GM08714 (cell line): ENCODE data around the gene HSD3B7.

Source experiments
- H3K4me3 ChIP-seq: fragments of 200-500 bp; sonication (Bioruptor generic); 2 replicates; pipeline ENCODE4 v1.5.1; 2014; ENCODE audit warnings: mild to moderate bottlenecking, low read length, inconsistent platforms
- ZNF274 ChIP-seq: IDR thresholded peaks from 2 replicates; pipeline ENCODE4 v1.6.1; 2012; ENCODE audit warnings: mild to moderate bottlenecking, low read depth, low read length

The HSD3B7 gene

GRCh38 chr16:30985401-30986128, 558 bp downstream of the HSD3B7 start:
- no peak overlapping the region for H3K4me3 ChIP-seq
- TF ChIP-seq ZNF274, result no peak

DNA sequence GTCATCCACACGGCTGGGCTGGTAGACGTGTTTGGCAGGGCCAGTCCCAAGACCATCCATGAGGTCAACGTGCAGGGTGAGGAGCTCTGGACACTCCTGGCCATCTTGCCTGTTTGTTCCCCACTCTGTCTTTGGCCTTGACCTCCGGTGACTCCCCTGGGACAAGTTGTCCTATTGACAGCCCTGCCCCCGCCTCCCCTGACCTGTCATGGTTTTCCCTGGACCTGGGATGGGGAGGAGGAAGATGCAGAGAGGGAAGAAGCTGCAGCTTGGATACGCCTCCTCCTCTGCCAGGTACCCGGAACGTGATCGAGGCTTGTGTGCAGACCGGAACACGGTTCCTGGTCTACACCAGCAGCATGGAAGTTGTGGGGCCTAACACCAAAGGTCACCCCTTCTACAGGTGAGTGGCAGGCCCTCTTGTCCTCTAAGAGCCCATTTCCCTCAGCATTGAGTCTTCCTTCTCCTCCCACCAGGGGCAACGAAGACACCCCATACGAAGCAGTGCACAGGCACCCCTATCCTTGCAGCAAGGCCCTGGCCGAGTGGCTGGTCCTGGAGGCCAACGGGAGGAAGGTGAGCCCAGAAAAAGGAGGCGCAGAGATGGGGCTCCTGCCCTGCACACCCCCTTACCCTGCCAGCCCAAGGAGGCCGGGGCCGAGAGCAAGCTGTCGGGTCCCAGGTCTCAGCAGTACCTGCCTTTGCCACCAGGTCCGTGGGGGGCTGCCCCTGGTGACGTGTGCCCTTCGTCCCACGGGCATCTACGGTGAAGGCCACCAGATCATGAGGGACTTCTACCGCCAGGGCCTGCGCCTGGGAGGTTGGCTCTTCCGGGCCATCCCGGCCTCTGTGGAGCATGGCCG, 1.4 kb downstream of the HSD3B7 start:
- TF ChIP-seq ZNF274, result no peak
- H3K4me3 ChIP-seq, result no peak overlapping the region

DNA sequence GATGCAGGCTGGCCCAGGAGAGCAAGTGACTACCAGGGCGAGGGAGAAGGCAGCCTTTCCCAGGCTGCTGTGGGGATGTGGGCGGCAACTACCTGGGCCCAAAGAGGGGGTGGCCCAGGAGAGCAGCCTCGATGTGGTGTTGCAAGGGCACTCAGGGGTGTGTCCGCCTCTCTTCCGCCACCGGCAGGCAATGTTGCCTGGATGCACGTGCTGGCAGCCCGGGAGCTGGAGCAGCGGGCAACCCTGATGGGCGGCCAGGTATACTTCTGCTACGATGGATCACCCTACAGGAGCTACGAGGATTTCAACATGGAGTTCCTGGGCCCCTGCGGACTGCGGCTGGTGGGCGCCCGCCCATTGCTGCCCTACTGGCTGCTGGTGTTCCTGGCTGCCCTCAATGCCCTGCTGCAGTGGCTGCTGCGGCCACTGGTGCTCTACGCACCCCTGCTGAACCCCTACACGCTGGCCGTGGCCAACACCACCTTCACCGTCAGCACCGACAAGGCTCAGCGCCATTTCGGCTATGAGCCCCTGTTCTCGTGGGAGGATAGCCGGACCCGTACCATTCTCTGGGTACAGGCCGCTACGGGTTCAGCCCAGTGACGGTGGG, 2.7 kb downstream of the HSD3B7 start:
- TF ChIP-seq ZNF274, result no peak
- H3K4me3 ChIP-seq, result no peak overlapping the region

DNA sequence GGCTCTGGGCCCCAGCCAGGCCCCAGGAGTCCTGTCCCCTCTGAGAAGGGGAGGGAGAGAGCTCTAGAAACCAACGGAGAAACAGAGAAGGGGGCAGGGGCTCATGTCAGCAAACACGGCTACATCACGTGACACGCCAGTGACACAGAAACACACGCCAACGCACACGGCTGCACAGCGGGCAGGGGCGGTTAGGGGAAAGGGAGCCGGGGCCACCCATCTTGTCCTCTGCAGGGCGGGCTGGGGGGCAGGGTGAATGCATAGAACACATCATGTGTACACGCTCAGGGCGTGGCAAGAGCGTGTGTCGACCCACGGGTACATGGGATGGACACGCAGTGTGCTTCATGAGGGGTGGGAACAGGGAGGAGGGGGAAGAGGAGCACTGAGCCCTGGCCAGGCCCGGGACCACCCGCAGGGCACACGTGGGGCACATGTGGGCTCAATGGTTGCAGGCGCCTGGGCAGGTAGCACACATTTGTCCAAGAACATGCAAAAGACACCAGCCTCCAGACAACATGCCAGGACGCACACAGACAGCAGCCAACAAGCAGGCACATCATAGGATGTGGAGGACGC, 4.6 kb downstream of the HSD3B7 start:
- no peak for TF ChIP-seq ZNF274
- H3K4me3 ChIP-seq, result no peak overlapping the region

DNA sequence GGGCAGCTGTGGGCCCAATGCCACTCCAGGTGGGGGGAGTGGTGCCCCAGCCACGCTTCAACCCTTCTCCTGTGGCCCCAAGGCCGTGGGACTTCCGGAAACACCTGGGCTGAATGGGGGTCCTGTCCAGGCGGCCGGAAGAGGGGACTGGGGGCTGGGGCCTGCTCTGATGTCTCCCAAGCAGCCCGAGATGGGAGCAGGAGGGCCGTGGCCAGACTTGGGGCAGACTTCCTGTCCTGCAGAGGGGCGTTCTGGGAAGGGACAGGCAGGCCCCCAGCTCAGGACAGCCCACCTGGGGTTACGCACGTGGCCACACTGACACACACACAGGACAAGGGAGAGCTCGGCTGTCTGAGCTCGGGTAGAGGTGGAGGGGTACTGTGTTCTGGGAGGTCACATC, 5.1 kb downstream of the HSD3B7 start:
- TF ChIP-seq ZNF274, result no peak
- no peak overlapping the region for H3K4me3 ChIP-seq

- no peak for TF ChIP-seq ZNF274
- no peak overlapping the region for H3K4me3 ChIP-seq
Observed at GRCh38 chr16:30991052-30991451, 6.0 kb downstream of the HSD3B7 start.

DNA sequence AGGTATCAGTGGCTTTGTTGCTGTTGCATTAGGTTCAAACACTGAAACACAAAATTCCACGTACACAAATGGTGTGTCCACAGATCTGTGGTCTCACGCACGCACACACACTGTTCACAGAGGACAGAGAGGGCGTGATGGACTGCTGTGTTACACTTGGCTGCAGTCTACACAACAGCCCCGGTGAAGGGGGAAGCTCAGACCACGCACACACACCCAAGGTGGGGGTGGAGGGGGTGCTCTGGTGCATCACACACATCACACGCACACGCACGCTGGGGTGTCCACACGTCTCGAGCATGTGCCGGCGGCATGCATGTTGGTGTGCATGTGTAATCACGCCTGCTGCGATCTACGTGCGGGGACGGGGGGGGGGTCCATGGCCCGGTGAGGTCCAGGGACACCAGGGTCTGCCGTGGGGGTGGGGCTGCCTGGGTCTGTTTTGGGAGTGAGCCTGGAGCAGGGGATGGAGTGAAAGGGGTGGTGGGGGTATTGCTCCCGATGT, 7.3 kb downstream of the HSD3B7 start:
- H3K4me3 ChIP-seq, result no peak overlapping the region
- TF ChIP-seq ZNF274, result no peak

- no peak overlapping the region for H3K4me3 ChIP-seq
- TF ChIP-seq ZNF274, result no peak
Observed at GRCh38 chr16:30992931-30993816, 8.2 kb downstream of the HSD3B7 start.

DNA sequence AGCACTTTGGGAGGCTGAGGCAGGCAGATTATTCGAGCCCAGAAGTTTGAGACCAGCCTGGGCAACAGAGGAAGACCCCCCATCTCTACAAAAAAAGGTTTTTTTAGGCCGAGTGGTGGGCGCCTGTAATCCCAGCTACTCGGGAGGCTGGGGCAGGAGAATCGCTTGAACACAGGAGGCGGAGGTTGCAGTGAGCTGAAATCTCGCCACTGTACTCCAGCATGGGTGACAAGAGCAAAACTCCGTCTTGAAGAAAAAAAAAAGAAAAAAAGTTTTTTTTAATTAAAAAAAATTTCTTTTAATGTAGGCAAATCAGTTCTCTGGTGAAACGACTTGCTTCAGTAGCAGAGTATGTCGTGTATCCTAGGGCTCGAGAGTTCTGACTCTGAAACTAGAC, 10.9 kb downstream of the HSD3B7 start:
- H3K4me3 ChIP-seq, result no peak overlapping the region
- TF ChIP-seq ZNF274, result no peak

GRCh38 chr16:30996324-30996984, 11.4 kb downstream of the HSD3B7 start:
- no peak for TF ChIP-seq ZNF274
- H3K4me3 ChIP-seq, result peak overlapping the region; percentile 70

- no peak for TF ChIP-seq ZNF274
- H3K4me3 ChIP-seq, result peak overlapping the region; percentile 70
Observed at GRCh38 chr16:30996985-30997724, 12.1 kb downstream of the HSD3B7 start.
